Neutrophil (primary cell): ENCODE results near the gene HAO1.
"Not testable (repeated sequence)": the region's sequence is repeated elsewhere in the genome, so short reads cannot be mapped to it uniquely, and the experiment has no call there.

Source experiments
- H3K27ac ChIP-seq: fragments of 200-600 bp; sonication (generic); 2 replicates; pipeline ENCODE4 v1.5.1; 2016; ENCODE audit warnings: mild to moderate bottlenecking, moderate library complexity
- H3K27me3 ChIP-seq: fragments of 200-600 bp; sonication (generic); 2 replicates; pipeline ENCODE4 v1.6.0; 2016; ENCODE audit warnings: mild to moderate bottlenecking
- H3K36me3 ChIP-seq: fragments of 200-600 bp; sonication (generic); 2 replicates; pipeline ENCODE4 v1.5.1; 2017
- H3K4me1 ChIP-seq, 2 experiments: fragments of 200-600 bp in 1 of 2; sonication (generic) in 1 of 2; 1 replicate in 1 of 2; 2 replicates in 1 of 2; pipeline versions ENCODE4 v1.5.1 to v1.6.1; 2013 to 2016; ENCODE audit warnings: low read depth in 1 of 2, low read length in 1 of 2, mild to moderate bottlenecking in 1 of 2, moderate library complexity in 1 of 2; ENCODE audit not compliant: control insufficient read depth in 1 of 2, insufficient read depth in 1 of 2
- H3K4me3 ChIP-seq, 2 experiments: fragments of 200-600 bp in 1 of 2; sonication (generic) in 1 of 2; 1 replicate in 1 of 2; 2 replicates in 1 of 2; pipeline ENCODE4 v1.5.1; 2013 to 2016; ENCODE audit warnings: low read depth in 1 of 2, low read length in 1 of 2, mild to moderate bottlenecking in 1 of 2, moderate library complexity in 1 of 2
- H3K9me3 ChIP-seq: fragments of 200-600 bp; sonication (generic); 2 replicates; pipeline ENCODE4 v1.5.1; 2016
- CTCF ChIP-seq: fragments of 200-600 bp; sonication (generic); IDR thresholded peaks from 2 replicates; pipeline ENCODE4 v1.5.1; 2016; ENCODE audit warnings: antibody characterized with exemption

Gene HAO1

GRCh38 chr20:7836076-7836475 is 104.2 kb downstream of the HAO1 start:
- H3K27ac ChIP-seq = no peak overlapping the region
- no peaks in the 10 kb centered on the region for H3K27me3 ChIP-seq

GRCh38 chr20:7834441-7834840 is 105.8 kb downstream of the HAO1 start:
- H3K9me3 ChIP-seq, H3K27ac ChIP-seq, H3K4me3 ChIP-seq, H3K27me3 ChIP-seq, H3K36me3 ChIP-seq, H3K4me1 ChIP-seq: not testable (repeated sequence)

More at GRCh38 chr20:7836076-7836475, 104.2 kb downstream of the HAO1 start:
- no peaks in the 10 kb centered on the region for H3K4me1 ChIP-seq
- no peak overlapping the region for H3K4me3 ChIP-seq
- no peaks in the 10 kb centered on the region for H3K9me3 ChIP-seq
- no peaks in the 10 kb centered on the region for H3K36me3 ChIP-seq
- TF ChIP-seq CTCF = no peak
